ENCODE data around the gene RILP.
A peak's percentile ranks its signal among the peaks of the same experiment; 100 is the strongest.

RILP gene

DNA sequence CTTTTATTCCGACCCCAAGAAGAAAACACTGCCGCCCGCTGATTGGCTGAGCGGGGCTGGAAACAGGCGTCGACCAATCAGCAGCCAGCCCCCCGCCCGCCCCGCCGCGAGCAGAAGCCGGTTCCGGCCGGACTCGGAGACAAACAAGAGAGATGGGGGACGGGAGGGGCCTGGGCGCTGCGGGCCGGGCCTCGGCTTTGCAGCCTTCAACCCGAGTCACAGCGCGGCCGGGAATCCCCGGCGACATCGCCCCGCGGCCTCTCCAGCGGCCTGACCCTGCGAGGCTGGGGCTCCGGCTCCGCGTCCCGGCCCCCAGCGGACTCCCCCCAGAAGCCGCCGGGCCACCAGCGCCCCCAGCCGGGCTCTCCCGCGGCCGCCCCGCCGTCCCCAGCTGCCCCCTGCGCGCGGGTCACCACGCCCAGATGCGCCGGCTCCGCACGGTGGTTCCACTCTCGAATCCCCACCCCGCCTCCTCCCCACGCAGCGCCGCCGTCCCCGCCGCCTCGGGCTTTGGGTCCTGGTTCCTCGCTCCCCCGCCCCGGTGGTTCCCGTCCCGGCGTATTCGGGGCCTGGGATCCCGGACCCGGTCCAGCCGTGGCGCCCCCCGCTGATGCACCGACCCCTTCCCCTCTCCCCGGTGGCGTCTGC is 20.7 kb downstream of the RILP start:
- DNase-seq, result peak; percentile 95

DNA sequence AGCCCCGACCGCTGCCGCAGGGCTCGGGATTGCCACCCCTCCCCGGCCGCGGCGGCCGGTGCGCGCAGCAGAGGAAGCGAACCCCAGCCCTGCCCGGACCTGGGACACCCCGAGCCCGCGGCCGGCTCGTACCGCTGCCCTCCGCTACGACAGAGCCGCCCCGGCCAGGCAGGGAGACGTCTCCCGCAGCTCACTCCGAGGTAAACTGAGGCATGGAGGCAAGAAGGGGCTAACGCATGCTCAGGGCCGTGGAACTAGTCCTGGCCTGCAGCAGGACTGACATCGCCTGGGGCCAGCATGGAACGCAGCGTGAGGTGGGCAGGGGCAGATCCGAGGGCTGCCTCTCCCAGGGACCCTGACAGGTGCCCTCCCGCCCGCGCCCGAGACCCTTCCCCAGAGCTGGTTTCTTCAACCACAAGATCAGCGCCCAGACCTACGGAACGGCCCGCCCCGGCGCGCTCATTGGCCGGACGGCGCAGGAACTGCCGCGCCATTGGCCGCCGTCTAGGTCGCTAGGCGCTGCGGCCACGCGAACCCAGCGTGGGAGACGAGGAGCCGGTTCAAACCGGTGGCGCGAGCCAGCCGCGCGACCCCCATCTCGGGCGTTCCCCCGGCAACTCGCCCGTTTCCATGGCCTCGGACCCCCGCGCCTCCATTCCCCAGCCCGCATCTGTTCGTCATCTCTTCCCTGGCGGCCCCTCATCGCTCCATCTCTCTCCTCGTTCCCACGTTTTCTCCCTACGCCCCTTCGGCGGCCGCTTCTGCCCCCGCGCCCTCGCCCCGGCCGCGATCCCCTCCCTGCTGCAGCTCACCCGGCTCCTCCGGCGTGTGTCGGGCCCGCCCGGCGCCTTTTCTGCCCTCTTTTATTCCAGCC is 21.4 kb downstream of the RILP start, which contains the start of gene SLC43A2:
Gene SLC43A2 (minus strand): TSS at position 853 of the 874 bp plus-strand sequence. CDS start 960 bp downstream, outside the sequence.
- peak; percentile 79 for DNase-seq

DNA sequence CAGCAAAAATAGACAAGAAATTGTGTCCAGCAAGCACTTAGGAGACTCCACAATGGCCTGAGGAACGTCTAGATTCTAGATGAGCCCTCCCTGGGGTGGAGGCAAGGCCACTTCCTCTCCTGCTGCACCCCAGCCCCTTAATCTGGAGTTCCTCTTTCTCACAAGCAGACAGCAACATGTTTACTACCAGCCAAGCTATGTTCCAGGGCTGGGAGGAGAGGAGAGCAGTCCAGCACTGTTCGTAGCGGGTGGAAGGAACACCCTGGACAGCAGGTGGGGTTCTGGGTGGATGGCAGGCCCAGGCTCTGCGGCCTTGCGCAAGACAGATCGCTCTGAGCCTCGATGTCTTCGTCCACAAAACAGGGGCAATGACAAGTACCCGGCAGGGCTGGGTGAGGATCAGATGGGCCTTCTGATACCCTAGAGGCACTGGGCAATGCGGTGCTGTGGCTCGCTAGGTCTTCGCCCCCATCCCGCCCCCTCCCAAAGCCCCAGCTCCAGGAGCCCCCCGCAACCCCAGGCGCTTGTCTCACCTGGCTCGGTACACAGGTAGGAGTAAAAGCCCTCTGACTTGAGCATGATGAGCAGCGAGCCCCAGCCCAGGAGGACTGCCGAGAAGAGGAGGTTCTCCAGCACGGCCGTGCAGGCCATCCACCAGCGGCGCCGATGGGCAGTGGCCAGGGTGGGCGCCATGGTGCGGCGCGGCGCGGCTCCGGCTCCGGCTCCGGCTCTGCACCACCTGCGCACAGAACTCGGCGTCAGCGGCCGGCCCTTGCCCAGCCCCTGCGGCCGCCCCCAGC is 22.3 kb downstream of the RILP start:
- DNase-seq, result no peak

DNA sequence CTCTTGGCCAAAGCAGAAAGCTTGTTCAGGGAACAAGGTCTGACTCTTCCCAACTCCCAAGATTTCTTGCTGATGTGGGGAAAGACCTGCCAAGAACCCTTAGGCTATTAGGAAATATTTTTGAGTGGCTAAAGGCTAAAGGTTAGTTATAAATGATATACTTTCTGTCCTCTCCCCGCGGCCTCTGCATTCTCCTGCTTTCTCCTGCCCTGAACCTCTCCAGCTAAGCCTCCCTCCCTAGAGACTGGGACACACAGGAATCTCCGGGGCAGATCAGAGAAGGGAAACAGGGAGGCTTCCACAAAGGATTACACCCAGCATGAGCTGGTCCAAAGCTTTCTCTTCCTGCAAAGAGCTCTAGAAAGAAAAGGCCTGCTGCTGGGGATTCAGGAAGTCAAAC is 23.3 kb downstream of the RILP start:
- DNase-seq, result no peak

DNA sequence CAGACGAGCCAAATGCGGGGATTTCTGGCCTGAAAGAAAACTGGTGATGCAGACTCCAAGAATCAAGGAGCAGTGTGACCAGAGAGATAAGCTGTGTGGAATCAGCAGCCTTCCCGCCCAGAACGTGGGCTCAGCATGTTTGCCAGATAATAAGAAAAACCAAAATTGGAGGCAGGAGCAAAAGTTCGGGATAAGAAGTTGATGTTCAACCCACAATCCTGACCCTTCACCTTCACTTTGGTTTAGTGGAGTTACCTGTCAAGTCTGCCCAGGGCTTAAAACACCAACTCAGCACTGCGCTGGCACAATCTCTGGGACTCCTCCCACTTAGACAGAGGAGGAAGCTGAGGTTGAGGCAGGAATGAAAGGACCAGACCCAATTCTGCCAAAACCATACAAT is 24.1 kb downstream of the RILP start:
- DNase-seq, result no peak

DNA sequence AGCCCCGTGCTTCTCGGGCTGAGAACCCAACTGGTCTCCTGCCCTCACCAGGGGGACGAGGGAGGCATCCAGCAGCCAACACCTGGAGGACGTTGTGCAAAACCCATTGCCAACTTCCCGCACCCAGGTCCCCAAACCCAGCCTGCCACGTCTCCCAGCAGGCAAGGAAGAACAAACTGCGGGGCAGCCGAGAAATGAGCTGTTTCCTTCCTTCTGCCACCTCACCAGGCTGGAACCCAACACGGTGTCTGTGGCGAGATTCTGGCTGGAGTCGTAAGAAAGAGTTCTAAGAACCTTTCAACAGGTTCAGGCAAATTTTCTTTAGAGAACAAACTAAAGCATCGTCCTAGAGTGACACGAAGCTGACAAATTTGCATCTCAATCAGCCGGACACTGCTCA is 24.6 kb downstream of the RILP start:
- no peak for DNase-seq

DNA sequence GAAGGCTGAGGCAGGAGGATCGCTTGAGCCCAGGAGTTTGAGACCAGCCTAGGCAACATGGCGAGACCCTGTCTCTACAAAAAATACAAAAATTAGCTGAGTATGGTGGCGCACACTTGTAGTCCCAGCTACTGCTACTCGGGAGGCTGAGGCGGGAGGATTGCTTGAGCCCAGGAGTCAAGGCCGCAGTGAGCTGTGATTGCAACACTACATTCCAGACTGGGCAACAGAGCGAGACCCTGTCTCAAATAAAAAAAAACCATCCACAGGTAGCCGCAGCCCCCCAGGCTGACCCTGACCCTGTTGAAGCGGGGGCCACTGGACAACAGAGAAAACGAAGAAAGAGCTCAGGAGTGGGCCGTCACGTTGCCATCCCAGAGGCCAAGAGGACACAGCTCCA is 25.0 kb downstream of the RILP start:
- DNase-seq, result no peak

DNA sequence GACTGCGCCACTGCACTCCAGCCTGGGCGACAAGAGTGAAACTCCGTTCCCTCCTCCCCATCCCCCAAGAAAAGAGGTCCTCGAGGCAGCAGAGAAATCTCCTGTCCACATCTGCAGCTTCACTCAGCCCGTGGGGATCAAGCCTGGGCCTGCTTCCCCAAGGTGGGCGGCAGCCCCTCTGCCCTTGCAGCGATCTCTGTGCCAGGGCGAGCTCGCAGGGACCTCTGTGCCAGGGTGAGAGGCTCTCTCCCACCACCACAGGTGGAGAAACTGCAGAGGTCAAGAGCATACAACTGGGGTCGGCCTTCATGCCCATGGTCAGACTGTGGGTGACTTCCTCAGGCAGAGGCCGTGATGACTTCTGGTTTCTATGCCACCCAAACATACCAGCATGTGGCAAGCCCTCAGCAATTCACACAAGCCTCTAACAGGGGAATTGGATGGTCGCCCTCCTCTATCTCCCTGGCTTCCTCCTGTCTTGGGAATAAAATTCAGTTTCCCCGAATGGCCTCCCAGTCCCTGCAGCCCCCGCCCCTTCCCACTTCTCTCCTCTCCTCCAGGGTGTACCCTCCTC is 26.5 kb downstream of the RILP start:
- DNase-seq, result no peak

DNA sequence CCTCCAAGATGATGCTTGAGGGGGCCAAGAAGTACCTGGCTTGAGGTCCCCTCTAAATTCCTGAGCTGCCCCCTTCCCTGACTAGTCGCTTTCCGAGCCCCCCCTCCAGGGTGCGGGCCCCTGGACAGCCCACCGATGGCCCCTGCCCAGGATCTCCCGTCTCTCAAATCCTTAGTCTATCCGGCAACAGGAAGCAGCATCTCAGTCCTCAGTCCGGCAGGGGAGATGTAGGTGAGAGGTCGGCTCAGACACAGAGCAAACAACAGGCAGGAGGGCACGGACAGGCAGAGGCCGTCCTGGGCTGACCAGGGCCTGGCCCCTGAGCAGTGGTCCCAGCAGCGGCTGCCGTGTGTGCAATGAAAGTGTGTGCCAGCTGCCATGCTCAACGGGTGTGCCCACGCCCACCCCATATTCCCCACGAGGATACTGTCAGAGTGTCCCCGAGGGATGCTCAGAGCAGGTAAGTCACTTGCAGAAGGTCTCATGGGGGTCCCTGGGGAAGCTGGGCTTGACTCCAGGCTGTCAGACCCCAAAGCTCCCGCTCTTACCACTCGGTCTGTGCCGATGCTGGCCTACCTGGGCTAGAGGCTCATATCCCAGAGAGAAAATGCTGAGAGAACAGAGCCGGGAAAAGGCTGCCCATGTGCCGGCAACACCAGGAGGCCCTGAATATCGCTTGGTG is 28.3 kb downstream of the RILP start:
- no peak for DNase-seq

DNA sequence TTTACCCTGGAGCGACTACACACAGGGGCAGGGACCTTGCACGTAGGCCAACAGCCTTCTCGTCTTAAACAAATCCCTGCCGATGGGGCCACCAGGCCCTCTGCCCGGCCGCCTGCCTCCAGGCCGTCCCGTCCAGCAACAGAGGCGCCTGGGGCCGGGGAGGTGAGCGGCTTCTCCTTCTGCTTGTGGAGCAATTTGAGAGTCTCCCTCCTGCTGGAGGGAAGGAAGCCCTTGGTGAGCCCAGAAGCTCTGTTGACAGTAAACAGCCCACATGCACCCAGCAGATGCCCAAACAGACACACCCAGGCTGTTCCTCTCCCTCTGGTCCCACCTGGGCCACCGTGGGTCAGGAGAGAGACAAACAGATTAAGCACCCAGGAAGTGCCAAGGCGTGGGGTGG is 29.2 kb downstream of the RILP start:
- no peak for DNase-seq

DNA sequence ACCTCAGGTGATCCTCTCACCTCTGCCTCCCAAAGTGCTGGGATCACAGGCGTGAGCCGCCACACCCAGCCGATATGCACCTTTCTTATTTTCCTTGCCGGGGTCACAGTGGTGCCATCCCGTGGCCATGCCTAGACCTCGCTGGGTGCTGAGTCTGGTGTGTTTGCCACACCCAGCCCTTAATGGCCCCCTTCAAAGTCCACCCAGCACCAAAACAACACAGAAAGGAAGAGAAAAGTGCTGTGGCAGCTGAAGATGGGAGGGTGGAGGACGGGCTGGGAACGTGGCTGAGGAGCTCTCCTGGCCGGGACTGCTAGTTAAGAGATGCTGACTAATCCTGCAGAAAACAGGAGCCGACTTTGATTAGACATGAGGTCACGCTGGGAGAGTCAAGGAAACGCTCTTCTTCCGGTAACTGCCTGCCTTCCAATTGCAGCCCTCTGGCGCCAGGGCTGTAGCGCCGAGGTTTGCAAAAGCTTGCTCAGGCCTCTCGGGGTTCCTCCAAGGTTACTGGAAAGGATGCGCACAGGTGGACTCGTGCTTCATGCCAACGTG is 32.0 kb downstream of the RILP start:
- DNase-seq, result peak; percentile 76

DNA sequence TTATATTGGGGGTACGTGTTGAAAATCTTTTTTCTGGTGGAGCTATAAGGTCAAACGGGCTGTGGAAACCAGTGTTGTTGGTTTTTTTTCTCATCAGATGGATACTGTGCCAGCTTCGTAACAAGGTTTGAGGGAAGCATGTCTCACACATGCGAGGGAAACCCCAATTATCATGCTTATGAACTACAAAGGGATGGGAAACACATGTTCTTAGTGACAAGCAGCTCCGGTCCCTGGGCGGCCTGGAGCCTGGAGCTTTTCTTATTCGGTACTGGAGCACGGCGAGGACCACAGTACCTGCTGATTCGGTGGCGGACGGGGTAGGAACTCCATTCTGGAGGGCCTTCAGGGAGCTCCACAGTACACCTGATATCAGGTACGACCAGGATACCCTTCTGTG is 33.6 kb downstream of the RILP start:
- no peak for DNase-seq

DNA sequence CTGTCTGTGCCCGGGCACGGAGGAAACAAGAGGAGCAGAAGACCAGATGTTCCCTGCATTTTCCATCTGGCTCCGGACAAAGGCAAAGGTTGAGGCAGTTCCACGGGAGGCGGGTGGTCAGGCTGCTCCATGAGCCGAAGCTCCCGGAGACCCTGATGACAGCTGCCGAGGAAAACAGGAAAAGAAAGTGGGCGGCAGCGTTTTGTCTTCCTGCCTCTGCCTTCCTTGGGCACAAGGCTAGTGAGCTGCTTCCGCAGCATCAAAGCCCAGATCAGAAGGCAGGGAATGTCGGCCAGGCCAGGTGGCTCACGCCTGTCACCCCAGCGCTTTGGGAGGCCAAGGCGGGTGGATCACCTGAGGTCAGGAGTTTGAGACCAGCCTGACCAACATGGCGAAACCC is 37.3 kb downstream of the RILP start:
- DNase-seq, result no peak

DNA sequence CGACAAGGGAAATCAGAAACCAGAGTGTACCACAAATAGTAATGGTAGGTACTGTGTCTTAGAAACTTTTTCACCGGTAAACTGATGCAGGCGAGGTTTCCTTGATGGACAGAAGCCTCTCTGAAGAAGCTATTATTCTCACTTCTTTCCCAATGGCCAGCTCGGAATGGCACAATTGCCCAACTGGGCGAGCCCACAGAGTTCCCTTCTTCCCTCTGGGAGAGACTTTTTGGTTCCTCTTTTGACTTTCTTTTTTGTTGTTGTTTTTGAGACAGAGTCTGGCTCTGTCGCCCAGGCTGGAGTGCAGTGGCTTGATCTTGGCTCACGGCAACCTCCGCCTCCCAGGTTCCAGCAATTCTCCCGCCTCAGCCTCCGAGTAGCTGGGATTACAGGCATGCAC is 38.0 kb downstream of the RILP start:
- DNase-seq, result no peak

DNA sequence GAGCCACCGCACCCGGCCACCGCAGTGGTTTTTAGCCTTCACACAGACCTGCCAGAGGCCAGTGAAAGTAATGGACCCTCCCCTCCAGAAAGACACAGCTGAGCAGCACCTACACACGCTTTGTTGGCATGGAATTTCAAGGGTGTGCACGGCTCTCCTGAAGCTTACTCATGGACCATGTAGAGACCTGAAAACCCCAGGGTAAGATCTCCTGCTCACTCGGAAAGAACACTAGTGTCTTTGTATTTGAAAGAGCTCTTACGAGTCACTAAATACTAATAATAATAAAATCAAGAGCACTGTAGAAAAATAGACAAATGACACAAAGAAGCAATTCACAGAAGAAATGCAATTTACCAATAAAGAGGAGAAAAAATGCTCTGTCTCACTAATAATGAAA is 41.0 kb downstream of the RILP start:
- no peak for DNase-seq

DNA sequence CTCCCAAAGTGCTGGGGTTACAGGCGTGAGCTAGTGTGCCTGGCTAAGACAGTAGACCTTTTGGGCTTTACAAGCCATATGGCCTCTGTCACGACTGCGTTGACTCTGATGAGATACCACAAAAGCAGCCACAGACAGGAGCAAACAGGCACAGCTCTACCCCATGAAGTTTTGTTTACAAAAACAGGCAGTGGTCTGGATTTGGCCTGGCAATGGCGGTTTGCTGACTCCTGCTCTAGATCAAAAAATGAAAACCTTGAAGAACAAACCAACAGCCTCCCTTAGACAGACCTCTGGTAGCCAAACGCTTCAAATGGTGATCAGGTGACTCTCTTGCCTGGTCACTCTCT is 41.7 kb downstream of the RILP start:
- no peak for DNase-seq

DNA sequence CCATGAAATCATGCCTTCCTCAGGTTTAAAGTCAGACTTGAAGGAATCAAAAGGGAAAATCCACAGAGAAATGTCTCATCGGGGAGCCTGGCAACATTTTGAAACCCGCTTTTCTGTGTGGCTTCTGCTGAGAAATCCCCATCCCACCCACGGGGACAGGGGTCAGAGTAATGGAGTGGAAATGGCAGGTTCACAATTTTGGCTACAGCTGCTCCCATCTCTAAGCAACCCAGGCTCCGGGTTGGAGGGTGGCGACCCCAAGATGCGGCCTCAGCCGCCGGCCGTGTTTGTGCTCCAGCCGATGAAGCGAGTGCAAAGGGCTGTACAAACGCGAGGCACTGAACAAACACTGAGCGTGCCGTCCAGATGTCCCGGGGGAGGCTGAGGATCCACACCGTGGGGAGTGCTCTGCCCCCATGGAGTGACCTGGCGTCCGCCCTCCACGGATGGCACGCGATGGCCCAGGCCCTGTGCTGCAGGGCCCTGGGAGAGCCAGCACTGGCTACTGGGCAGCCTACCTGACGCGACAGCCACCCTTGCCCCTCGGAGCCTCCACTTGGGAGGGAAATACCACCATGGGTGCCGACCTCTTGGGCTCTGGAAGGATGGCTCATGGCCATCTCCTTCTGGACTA is 43.2 kb downstream of the RILP start:
- DNase-seq, result no peak

DNA sequence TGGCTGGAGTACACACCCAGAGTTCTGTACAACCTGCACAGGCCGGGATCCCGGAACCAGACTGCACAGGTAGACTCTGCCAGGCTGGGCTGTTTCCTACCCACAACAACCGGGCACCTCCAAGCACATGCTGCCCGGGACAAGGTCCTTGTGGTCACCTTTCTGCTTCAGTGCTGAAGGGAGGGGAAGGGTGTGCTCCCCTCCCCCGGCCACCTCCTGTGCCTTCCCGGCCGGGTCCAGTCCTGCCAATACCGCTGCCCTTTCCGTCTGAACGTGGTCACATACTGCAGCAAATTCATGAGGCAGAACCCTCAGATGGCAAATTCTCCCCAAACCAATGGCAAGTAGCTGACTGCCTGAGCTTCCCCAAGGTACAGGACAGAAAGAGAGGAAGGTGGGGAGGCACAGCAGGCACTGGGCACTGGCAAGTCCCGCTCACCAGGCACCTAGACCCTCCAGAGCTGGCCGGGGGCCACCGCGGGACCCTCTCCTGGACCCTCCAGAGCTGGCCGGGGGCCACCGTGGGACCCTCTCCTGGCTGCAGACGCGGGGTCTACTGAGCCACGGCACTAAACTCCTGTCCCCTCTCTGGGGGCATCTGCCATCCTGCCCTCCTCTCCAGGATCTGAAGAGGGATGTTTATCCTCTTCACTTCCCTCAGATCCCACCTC is 43.9 kb downstream of the RILP start:
- no peak for DNase-seq

DNA sequence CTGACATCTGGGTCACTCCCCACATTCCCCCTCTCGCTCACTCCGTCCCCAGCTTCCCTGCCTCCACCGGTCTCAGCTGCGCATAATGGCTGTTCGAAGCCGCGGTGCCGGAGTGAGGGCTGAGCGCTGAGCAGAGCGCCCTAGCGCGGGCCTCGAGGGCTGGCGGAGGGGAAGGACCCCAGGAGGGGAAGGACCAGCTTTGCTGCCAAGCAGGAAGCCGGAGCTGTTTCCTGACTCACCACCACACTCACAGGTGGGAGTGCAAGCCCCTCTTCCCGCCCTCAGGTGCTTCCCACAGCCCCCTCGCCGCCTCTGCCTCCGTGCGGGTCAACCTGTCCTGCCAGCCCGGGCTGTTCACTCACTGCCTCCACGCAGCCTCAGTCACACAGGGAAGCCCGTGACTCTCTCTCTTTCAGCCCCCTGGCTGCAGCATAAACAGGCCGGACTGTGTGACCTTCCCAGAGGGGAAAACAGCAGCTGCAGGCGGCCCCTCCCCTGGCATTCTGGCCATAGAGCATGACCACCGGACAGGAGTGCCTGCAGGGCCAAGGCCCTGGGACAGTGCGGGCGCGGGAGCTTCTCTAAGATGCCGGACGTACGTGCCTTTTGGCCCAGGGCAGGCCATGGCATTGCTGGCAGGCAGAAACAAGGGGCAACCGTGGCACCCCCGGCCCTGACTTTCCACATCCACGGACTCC is 44.7 kb downstream of the RILP start:
- DNase-seq, result no peak

DNA sequence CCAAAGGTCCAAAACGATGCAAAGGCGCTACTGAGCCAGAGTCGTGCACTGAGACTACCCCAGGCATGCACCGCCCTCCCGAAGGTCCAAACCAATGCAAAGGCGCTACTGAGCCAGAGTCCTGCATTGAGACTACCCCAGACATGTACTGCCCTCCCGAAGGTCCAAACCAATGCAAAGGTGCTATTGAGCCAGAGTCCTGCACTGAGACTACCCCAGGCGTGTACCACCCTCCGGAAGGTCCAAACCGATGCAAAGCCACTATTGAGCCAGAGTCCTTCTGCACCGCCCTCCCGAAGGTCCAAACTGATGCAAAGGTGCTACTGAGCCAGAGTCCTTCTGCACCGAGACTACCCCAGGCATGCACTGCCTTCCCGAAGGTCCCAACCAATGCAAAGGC is 48.1 kb downstream of the RILP start:
- no peak for DNase-seq
